Measurements from ENCODE around the gene PDXK.

PDXK gene

GRCh38 chr21:43735236-43736091 lies 16.5 kb downstream of the PDXK start:
- no peak for DNase-seq (ENCODE audit: low spot score)
- no peak overlapping the region for H3K4me3 Mint-ChIP-seq
- peaks cover 9% of the 10 kb centered on the region for H3K36me3 Mint-ChIP-seq (ENCODE audit: low read depth)
- peaks cover 12% of the 10 kb centered on the region for H3K4me1 Mint-ChIP-seq (ENCODE audit: low read depth)
- H3K27me3 Mint-ChIP-seq (ENCODE audit: low read depth), result no peaks in the 10 kb centered on the region
- no peaks in the 10 kb centered on the region for H3K9me3 Mint-ChIP-seq
- H3K27ac Mint-ChIP-seq, result no peak overlapping the region

DNA sequence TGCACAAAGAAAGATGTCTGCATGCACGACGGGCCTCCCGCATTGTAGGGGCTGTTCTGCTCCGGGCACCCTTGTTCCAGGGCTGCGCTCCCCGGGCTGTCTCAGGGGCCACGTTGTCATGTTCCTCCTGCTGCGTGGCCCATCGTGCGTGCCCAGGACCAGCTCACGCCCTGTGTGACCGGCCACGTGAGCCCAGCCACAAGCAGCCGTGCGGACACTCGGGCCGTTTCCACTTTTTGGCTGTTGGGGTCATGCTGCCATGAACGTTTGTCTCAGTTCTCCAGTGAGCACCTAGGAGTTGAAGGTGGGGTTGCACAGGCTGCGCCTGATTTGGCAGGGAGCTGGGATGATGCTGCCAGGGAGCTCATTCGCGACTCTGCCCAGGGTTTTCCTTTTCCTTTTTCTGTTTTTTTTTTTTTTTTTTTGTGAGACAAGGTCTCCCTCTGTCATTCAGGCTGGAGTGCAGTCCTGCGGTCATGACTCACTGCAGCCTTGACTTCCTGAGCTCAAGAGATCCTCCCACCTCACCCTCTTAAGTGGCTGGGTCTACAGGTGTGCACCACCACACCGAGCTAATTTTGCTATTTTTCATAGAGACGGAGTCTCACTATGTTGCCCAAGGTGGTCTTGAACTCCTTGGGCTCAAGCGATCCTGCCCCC lies 17.4 kb downstream of the PDXK start:
- Mint-ChIP-seq H3K27ac (no peak overlapping the region), H3K36me3 (ENCODE audit: low read depth) (peaks cover 9% of the 10 kb centered on the region), H3K4me3 (no peak overlapping the region), H3K4me1 (ENCODE audit: low read depth) (peaks cover 9% of the 10 kb centered on the region), H3K9me3 (no peaks in the 10 kb centered on the region), H3K27me3 (ENCODE audit: low read depth) (no peaks in the 10 kb centered on the region)
- DNase-seq (ENCODE audit: low spot score), result no peak

- H3K27ac Mint-ChIP-seq, result no peak overlapping the region
- DNase-seq (ENCODE audit: low spot score), result no peak
- no peaks in the 10 kb centered on the region for H3K9me3 Mint-ChIP-seq
- H3K4me1 Mint-ChIP-seq (ENCODE audit: low read depth), result peaks cover 9% of the 10 kb centered on the region
- no peaks in the 10 kb centered on the region for H3K27me3 Mint-ChIP-seq (ENCODE audit: low read depth)
- H3K4me3 Mint-ChIP-seq, result no peak overlapping the region
- peaks cover 9% of the 10 kb centered on the region for H3K36me3 Mint-ChIP-seq (ENCODE audit: low read depth)
Measured at GRCh38 chr21:43737158-43737950, 18.4 kb downstream of the PDXK start.

DNA sequence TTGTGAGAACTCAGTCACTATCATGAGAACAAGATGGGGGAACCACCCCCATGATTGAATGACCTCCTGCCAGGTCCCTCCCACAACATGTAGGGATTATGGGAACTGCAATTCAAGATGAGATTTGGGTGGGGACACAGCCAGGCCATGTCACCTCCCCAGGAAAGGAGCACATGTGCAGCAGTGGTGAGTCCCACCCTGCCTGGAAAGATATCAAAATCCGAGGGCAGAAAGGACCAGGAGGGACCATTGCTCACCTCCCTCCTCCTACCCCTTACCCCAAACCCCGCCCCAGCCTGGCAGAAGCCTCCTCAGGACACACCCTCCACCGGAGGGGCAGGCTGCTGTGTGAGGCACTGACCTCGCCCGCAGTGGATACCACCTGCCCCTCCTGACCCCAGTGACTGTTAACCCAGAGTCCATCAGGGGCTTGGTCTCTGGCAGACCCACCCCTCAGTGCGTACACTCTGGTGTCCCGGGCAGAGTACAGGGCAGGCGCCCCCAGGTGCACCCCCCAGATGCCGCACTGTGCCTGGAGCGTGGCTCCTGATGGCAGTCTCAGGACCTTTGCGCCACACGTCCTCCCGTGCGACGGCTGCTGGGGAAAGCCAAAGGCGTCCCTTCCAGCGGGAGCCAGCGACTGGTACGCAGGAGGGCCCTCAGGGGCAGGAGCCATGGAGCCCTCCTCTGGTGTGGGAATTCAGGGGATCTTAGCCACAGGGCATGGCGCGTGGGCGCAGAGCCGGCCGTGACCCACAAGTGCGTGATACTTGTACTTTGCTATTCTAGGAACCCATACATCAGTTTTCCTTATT lies 20.9 kb downstream of the PDXK start:
- Mint-ChIP-seq H3K27ac (no peak overlapping the region), H3K4me1 (ENCODE audit: low read depth) (no peaks in the 10 kb centered on the region), H3K27me3 (ENCODE audit: low read depth) (no peaks in the 10 kb centered on the region), H3K4me3 (no peak overlapping the region), H3K9me3 (no peaks in the 10 kb centered on the region), H3K36me3 (ENCODE audit: low read depth) (peaks cover 6% of the 10 kb centered on the region)
- DNase-seq (ENCODE audit: low spot score), result no peak

DNA sequence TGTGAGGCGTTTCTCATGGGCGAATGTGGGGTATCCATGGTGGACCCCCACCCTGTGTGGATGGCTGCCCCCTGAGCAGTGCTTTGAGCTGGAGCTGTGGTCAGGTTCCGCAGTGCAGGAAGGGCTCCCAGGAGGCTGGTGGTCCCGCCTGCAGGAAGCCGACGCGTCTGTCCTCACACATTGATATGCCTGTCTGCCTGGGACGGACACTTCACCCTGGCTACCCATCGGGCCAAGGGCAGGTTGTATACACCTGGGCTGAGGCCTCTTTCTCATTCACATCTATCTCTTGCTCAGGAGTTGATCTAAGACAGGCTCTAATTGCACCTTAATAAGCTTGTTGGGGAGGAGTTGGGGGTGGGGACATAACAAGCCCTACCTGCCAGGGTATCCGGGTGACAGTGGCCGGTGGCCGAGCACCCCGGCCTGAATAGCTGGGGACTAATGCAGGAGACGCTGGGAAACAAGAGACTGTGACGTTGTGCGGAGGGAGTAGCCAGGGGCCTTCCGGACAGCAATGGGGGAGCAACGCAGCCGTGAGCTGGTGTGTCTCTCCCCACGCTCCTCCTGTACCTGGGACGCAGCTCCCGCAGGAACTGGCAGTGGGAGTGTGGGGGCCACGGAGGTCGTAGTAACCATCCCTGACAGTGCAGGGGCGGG lies 21.7 kb downstream of the PDXK start:
- Mint-ChIP-seq H3K36me3 (ENCODE audit: low read depth) (peaks cover 8% of the 10 kb centered on the region), H3K4me3 (no peak overlapping the region), H3K27ac (no peak overlapping the region), H3K4me1 (ENCODE audit: low read depth) (no peaks in the 10 kb centered on the region), H3K27me3 (ENCODE audit: low read depth) (no peaks in the 10 kb centered on the region), H3K9me3 (no peaks in the 10 kb centered on the region)
- no peak for DNase-seq (ENCODE audit: low spot score)

DNA sequence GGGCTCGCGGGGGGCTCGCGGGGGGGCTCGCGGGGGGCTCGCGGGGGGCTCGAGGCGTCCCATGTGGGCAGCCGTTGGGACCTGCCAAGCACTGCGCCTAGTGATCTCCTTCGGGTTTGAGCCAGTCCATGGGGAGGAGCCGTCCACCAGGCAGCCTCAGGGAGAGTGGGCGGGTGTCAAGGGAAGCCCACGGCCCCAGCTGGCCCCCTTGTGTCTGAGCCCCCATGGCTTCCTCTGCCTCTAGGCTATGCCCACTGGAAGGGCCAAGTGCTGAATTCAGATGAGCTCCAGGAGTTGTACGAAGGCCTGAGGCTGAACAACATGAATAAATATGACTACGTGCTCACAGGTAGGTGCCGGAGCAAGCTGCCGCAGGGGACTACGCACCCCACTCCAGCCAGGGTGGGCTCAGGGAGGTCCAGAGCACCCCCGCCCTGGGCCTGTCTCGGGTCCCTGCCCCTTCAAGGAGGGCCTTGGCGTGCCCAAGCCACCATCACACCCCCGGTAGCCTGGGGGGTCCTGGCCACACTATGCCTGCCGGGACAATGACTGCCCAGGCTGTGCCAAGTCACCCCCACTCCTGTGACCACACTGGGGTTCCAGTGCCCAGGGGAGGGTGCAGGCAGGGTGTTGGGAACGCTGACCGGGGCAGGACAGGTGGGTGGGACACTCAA lies 22.6 kb downstream of the PDXK start:
- H3K36me3 Mint-ChIP-seq (ENCODE audit: low read depth), result peaks cover 11% of the 10 kb centered on the region
- H3K27me3 Mint-ChIP-seq (ENCODE audit: low read depth), result no peaks in the 10 kb centered on the region
- H3K4me1 Mint-ChIP-seq (ENCODE audit: low read depth), result no peaks in the 10 kb centered on the region
- DNase-seq (ENCODE audit: low spot score), result no peak
- H3K4me3 Mint-ChIP-seq, result no peak overlapping the region
- no peak overlapping the region for H3K27ac Mint-ChIP-seq
- H3K9me3 Mint-ChIP-seq, result no peaks in the 10 kb centered on the region

DNA sequence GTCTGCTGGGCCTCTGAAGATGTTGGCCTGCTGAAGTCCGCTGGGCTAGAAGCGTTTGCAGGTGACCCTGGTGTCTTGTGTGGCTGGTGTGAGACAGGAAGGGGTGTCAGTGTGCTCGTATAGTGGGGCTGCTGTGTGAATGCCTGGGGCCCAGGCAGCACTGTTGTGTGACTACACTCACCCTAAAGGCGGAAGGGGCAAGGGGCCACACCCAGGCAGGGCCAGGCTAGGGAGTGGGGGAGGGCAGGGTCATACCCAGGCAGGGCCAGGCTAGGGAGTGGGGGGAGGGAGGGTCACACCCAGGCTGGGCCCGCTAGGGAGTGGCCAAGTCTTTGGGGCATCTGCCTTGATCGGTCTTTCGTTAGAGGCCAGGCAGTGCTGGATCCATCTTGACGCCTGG lies 25.0 kb downstream of the PDXK start:
- no peak overlapping the region for H3K27ac Mint-ChIP-seq
- peaks cover 16% of the 10 kb centered on the region for H3K36me3 Mint-ChIP-seq (ENCODE audit: low read depth)
- DNase-seq (ENCODE audit: low spot score), result no peak
- H3K4me3 Mint-ChIP-seq, result no peak overlapping the region
- no peaks in the 10 kb centered on the region for H3K27me3 Mint-ChIP-seq (ENCODE audit: low read depth)
- no peaks in the 10 kb centered on the region for H3K4me1 Mint-ChIP-seq (ENCODE audit: low read depth)
- H3K9me3 Mint-ChIP-seq, result no peaks in the 10 kb centered on the region

DNA sequence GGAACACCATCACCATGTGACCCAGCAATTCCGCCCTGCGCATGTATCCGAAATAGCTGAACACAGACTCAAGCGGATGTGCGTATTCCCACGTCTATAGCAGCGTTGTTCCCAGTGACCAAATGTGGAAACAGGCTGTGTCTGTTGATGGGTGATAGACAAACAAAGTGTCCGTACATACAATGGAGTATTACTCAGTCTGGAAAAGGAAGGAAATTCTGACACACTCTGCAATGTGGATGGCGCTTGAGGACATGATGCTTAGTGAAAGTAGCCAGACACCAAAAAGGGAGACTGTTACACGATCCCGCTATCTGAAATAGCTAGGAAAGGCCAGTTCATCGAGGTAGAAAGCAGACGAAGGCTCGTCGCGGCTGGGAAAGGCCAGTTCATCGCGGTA lies 25.8 kb downstream of the PDXK start:
- Mint-ChIP-seq H3K27ac (no peak overlapping the region), H3K9me3 (no peaks in the 10 kb centered on the region), H3K27me3 (ENCODE audit: low read depth) (no peaks in the 10 kb centered on the region)

DNA sequence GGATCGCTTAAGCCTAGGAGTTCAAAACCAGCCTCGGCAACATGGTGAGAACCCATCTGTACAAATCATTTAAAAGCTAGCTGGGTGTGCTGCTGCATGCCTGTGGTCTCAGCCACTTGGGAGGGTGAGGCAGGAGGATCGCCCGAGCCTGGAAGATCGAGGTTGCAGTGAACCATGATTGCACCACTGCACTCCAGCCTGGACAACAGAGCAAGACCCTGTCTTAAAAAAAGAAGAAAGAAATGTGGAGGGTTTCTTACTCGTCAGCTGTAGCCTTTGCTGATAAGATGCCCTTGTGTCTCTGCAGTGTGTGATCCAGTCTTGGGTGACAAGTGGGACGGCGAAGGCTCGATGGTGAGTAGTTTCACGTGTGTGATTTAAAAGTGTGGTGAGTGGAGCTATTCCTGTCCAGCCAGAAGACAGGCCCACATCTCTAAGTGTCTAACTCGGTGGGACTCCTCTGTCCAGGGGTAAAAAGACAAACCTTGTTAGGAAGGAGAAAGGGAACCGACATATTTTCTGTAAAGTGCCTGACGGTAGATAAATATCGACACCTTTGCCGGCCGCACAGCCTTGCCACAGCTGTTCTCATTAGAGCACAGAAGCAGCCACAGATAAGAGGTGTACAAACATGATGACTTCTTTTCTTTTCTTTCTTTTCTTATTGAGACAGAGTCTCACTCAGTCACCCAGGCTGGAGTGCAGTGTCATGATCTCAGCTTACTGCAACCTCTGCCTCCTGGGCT lies 27.0 kb downstream of the PDXK start:
- Mint-ChIP-seq H3K4me1 (ENCODE audit: low read depth) (no peaks in the 10 kb centered on the region), H3K9me3 (no peaks in the 10 kb centered on the region), H3K4me3 (no peak overlapping the region), H3K36me3 (ENCODE audit: low read depth) (peaks cover 22% of the 10 kb centered on the region), H3K27me3 (ENCODE audit: low read depth) (no peaks in the 10 kb centered on the region), H3K27ac (no peak overlapping the region)
- no peak for DNase-seq (ENCODE audit: low spot score)

More for the DNA sequence above, 25.8 kb downstream of the PDXK start:
- no peaks in the 10 kb centered on the region for H3K4me1 Mint-ChIP-seq (ENCODE audit: low read depth)
- no peak for DNase-seq (ENCODE audit: low spot score)
- no peak overlapping the region for H3K4me3 Mint-ChIP-seq
- peaks cover 16% of the 10 kb centered on the region for H3K36me3 Mint-ChIP-seq (ENCODE audit: low read depth)

DNA sequence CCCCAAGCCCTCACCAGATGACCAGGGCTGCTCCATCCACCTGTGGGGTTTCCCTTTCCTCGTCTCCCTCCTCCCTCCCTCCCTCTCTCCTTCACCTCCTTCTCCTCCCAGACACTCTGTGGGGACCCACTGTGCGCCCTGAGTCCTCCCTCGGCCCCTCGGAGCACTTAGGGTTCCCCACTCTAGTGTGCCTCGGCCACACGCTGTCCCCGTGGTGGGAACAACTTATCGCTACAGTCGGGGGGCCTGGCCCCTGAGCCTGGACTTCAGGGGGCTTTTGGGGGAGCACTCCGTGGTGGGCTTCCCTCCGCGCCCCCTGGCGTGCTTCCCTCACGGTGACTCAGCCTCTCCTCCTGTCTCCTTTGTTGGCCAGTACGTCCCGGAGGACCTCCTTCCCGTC lies 29.7 kb downstream of the PDXK start:
- Mint-ChIP-seq H3K9me3 (no peaks in the 10 kb centered on the region), H3K27me3 (ENCODE audit: low read depth) (no peaks in the 10 kb centered on the region), H3K36me3 (ENCODE audit: low read depth) (peaks cover 25% of the 10 kb centered on the region), H3K4me3 (no peak overlapping the region), H3K4me1 (ENCODE audit: low read depth) (no peaks in the 10 kb centered on the region), H3K27ac (no peak overlapping the region)
- no peak for DNase-seq (ENCODE audit: low spot score)

- Mint-ChIP-seq H3K27ac (no peak overlapping the region), H3K4me3 (no peak overlapping the region), H3K27me3 (ENCODE audit: low read depth) (no peaks in the 10 kb centered on the region), H3K36me3 (ENCODE audit: low read depth) (peaks cover 36% of the 10 kb centered on the region), H3K9me3 (no peaks in the 10 kb centered on the region), H3K4me1 (ENCODE audit: low read depth) (no peaks in the 10 kb centered on the region)
- DNase-seq (ENCODE audit: low spot score), result no peak
Measured at GRCh38 chr21:43749651-43750262, 30.8 kb downstream of the PDXK start.

All from T-helper 2 cell treated with Interferon-gamma antibody and Interleukin-4, amounts not matched to agents 5 μg/mL and 100 μg/mL, for 36 hours (primary cell).